8988T (cell line): ENCODE results near the gene CLEC2L.
"Not testable (repeated sequence)": the region's sequence is repeated elsewhere in the genome, so short reads cannot be mapped to it uniquely, and the experiment has no call there.

Experiments
- DNase-seq: peaks from one replicate; pipeline ENCODE4 v3.0.0; 2011

The CLEC2L gene

GRCh38 chr7:139523968-139524815 lies 707 bp downstream of the CLEC2L start:
- no peak for DNase-seq

- DNase-seq, result no peak
These were observed 1.8 kb downstream of the CLEC2L start for GRCh38 chr7:139525239-139525638.

- DNase-seq, result no peak
These were observed 2.3 kb downstream of the CLEC2L start for GRCh38 chr7:139525750-139526149.

- no peak for DNase-seq
These were observed 3.4 kb downstream of the CLEC2L start for GRCh38 chr7:139526578-139527544.

GRCh38 chr7:139531094-139531493 lies 7.6 kb downstream of the CLEC2L start:
- DNase-seq, result no peak

- no peak for DNase-seq
These were observed 9.2 kb downstream of the CLEC2L start for GRCh38 chr7:139532636-139533155.

- DNase-seq, result no peak
These were observed 10.6 kb downstream of the CLEC2L start for GRCh38 chr7:139534096-139534495.

GRCh38 chr7:139534966-139535651 lies 11.6 kb downstream of the CLEC2L start:
- DNase-seq, result no peak

- no peak for DNase-seq
These were observed 12.7 kb downstream of the CLEC2L start for GRCh38 chr7:139536152-139536551.

GRCh38 chr7:139538881-139539635 lies 15.6 kb downstream of the CLEC2L start:
- DNase-seq, result no peak

- DNase-seq, result no peak
These were observed 16.7 kb downstream of the CLEC2L start for GRCh38 chr7:139540203-139540602.

- DNase-seq, result no peak
These were observed 18.3 kb downstream of the CLEC2L start for GRCh38 chr7:139541600-139542307.

GRCh38 chr7:139542308-139543151 lies 19.0 kb downstream of the CLEC2L start:
- no peak for DNase-seq

GRCh38 chr7:139543801-139544603 lies 20.5 kb downstream of the CLEC2L start:
- DNase-seq, result no peak

- DNase-seq, result no peak
These were observed 21.2 kb downstream of the CLEC2L start for GRCh38 chr7:139544645-139545044.

GRCh38 chr7:139548302-139549028 lies 25.0 kb downstream of the CLEC2L start:
- DNase-seq, result no peak

GRCh38 chr7:139553991-139554700 lies 30.7 kb downstream of the CLEC2L start:
- DNase-seq, result not testable (repeated sequence)
